ENCODE data around the gene LGALS13.
A peak's percentile ranks its signal among the peaks of the same experiment; 100 is the strongest.

Gene LGALS13

DNA sequence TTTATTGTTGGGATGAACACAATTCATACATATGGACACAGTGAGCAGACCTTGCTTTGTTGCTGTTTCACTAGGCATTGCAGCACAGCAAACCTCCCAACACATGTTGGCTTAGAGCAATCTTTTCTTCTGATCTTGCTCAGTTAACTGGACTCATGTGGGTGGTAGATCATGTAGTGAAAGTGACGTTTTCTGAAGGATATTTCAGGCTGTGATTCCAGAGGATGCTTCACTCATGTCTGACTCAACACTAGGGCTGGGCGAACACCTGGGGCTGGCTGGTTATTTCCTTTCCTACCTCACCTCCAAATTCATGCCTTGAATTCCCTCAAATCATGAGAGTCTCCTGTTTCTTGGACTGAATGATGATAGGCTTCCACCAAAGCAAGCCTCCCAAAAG lies 14.3 kb upstream of the LGALS13 start:
- no peak overlapping the region for H3K27ac ChIP-seq (ENCODE audit: low read length)
- no peak overlapping the region for H2AFZ ChIP-seq (ENCODE audit: low read depth, low read length)
- H3K4me3 ChIP-seq (ENCODE audit: low read depth in 1 of 2, low read length in 2 of 2), result no peak overlapping the region
- H3K79me2 ChIP-seq (ENCODE audit: insufficient read depth, low read length), result no peaks in the 10 kb centered on the region
- ATAC-seq (ENCODE audit: insufficient read depth, low read depth) (no peak), DNase-seq (no peak)
- H3K4me1 ChIP-seq (ENCODE audit: insufficient read depth, low read length), result no peaks in the 10 kb centered on the region
- H3K27me3 ChIP-seq (ENCODE audit: insufficient read depth, low read length, poor library complexity), result no peaks in the 10 kb centered on the region
- TF ChIP-seq, protein P1, sequence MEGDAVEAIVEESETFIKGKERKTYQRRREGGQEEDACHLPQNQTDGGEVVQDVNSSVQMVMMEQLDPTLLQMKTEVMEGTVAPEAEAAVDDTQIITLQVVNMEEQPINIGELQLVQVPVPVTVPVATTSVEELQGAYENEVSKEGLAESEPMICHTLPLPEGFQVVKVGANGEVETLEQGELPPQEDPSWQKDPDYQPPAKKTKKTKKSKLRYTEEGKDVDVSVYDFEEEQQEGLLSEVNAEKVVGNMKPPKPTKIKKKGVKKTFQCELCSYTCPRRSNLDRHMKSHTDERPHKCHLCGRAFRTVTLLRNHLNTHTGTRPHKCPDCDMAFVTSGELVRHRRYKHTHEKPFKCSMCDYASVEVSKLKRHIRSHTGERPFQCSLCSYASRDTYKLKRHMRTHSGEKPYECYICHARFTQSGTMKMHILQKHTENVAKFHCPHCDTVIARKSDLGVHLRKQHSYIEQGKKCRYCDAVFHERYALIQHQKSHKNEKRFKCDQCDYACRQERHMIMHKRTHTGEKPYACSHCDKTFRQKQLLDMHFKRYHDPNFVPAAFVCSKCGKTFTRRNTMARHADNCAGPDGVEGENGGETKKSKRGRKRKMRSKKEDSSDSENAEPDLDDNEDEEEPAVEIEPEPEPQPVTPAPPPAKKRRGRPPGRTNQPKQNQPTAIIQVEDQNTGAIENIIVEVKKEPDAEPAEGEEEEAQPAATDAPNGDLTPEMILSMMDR (IDR thresholded peaks at IDR 0.05; ENCODE audit: borderline replicate concordance, extremely low read depth, low read length, poor library complexity, severe bottlenecking), result no peak
- H3K36me3 ChIP-seq (ENCODE audit: insufficient read depth, low read length), result no peaks in the 10 kb centered on the region
- H3K9me3 ChIP-seq (ENCODE audit: insufficient read depth, low read length, severe bottlenecking), result no peaks in the 10 kb centered on the region
- no peaks in the 10 kb centered on the region for H4K20me1 ChIP-seq (ENCODE audit: insufficient read depth, low read length)
- H3K4me2 ChIP-seq (ENCODE audit: insufficient read depth, low read length), result no peak overlapping the region
- no peak overlapping the region for H3K9ac ChIP-seq (ENCODE audit: low read depth, low read length)

DNA sequence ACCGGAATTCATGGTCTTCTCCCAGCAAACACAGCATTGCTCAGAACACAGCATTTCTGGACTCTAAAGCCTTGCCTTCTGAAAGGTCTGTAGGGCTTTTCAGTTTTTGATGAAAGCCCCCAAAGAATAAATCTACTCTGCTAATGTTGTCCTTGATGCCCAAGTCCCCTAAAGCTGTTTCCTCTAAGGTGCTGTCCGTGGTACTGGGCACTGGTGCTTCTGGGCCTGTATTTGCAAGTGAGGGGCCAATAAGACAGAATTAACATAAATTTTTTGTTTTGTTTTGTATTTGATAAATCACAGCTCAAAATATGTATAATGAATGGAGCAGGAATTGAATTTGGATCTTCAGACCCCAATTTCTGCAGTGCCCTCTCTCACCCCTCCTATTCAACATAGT lies 12.1 kb upstream of the LGALS13 start:
- H4K20me1 ChIP-seq (ENCODE audit: insufficient read depth, low read length), result no peaks in the 10 kb centered on the region
- ATAC-seq (ENCODE audit: insufficient read depth, low read depth) (no peak), DNase-seq (peak; percentile 61)
- H3K79me2 ChIP-seq (ENCODE audit: insufficient read depth, low read length), result no peaks in the 10 kb centered on the region
- no peak overlapping the region for H2AFZ ChIP-seq (ENCODE audit: low read depth, low read length)
- no peak overlapping the region for H3K27ac ChIP-seq (ENCODE audit: low read length)
- H3K4me1 ChIP-seq (ENCODE audit: insufficient read depth, low read length), result no peaks in the 10 kb centered on the region
- TF ChIP-seq EZH2 (IDR thresholded peaks at IDR 0.05; ENCODE audit: borderline replicate concordance, low read depth, low read length, severe bottlenecking), result no peak
- TF ChIP-seq, protein P1 (IDR thresholded peaks at IDR 0.05; ENCODE audit: borderline replicate concordance, extremely low read depth, low read length, poor library complexity, severe bottlenecking), result no peak
- H3K4me2 ChIP-seq (ENCODE audit: insufficient read depth, low read length), result no peak overlapping the region
- no peak overlapping the region for H3K9ac ChIP-seq (ENCODE audit: low read depth, low read length)
- no peaks in the 10 kb centered on the region for H3K27me3 ChIP-seq (ENCODE audit: insufficient read depth, low read length, poor library complexity)
- no peak overlapping the region for H3K4me3 ChIP-seq (ENCODE audit: low read depth in 1 of 2, low read length in 2 of 2)
- H3K9me3 ChIP-seq (ENCODE audit: insufficient read depth, low read length, severe bottlenecking), result no peaks in the 10 kb centered on the region
- no peaks in the 10 kb centered on the region for H3K36me3 ChIP-seq (ENCODE audit: insufficient read depth, low read length)

DNA sequence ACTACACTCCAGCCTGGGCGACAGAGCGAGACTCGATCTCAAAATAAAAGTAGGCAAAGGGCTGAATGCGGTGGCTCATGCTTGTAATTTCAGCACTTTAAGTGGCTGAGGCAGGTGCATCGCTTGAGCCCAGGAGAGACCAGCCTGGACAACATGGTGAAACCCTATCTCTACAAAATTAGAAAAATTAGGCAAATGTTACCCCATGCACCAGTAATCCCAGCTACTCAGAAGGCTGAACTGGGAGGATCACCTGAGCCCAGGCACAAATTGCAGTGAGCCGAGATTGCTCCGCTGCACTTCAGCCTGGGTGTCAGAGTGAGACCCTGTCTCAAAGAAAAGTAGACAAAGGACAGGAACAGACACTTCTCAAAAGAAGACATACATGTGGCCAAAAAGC lies 9.9 kb upstream of the LGALS13 start:
- ATAC-seq (ENCODE audit: insufficient read depth, low read depth) (no peak), DNase-seq (no peak)
- Histone ChIP-seq H3K4me1 (ENCODE audit: insufficient read depth, low read length) (no peaks in the 10 kb centered on the region), H3K4me3 (ENCODE audit: low read depth in 1 of 2, low read length in 2 of 2) (no peak overlapping the region), H2AFZ (ENCODE audit: low read depth, low read length) (no peak overlapping the region), H4K20me1 (ENCODE audit: insufficient read depth, low read length) (no peaks in the 10 kb centered on the region), H3K9me3 (ENCODE audit: insufficient read depth, low read length, severe bottlenecking) (no peaks in the 10 kb centered on the region), H3K4me2 (ENCODE audit: insufficient read depth, low read length) (no peak overlapping the region), H3K27me3 (ENCODE audit: insufficient read depth, low read length, poor library complexity) (no peaks in the 10 kb centered on the region), H3K79me2 (ENCODE audit: insufficient read depth, low read length) (no peaks in the 10 kb centered on the region), H3K27ac (ENCODE audit: low read length) (no peak overlapping the region), H3K36me3 (ENCODE audit: insufficient read depth, low read length) (no peaks in the 10 kb centered on the region), H3K9ac (ENCODE audit: low read depth, low read length) (no peak overlapping the region)
- TF ChIP-seq, protein P1 (IDR thresholded peaks at IDR 0.05; ENCODE audit: borderline replicate concordance, extremely low read depth, low read length, poor library complexity, severe bottlenecking), result no peak
- no peak for TF ChIP-seq EZH2 (IDR thresholded peaks at IDR 0.05; ENCODE audit: borderline replicate concordance, low read depth, low read length, severe bottlenecking)

DNA sequence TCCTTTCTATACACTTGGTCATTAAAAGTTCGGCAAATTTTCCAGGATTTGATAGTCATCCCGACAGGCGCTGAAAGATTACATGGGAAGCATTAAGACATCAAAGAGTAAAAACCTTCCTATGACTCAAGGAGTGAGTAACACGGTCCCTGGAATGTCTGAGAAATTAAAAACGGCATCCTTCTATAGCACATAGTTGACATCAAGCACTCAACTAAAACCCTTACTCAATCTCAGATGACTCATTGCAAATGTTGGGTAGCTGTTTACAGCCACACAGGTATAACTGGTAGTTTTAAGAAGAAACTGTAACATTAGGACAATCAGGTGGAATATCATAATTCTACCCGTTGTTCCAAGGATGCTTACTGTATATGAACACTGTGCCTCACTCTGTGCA lies 6.4 kb upstream of the LGALS13 start:
- DNase-seq (no peak), ATAC-seq (ENCODE audit: insufficient read depth, low read depth) (no peak)
- no peak for TF ChIP-seq EZH2 (IDR thresholded peaks at IDR 0.05; ENCODE audit: borderline replicate concordance, low read depth, low read length, severe bottlenecking)
- TF ChIP-seq, protein P1 (IDR thresholded peaks at IDR 0.05; ENCODE audit: borderline replicate concordance, extremely low read depth, low read length, poor library complexity, severe bottlenecking), result no peak
- Histone ChIP-seq H3K9ac (ENCODE audit: low read depth, low read length) (no peak overlapping the region), H3K9me3 (ENCODE audit: insufficient read depth, low read length, severe bottlenecking) (no peaks in the 10 kb centered on the region), H3K4me3 (ENCODE audit: low read depth in 1 of 2, low read length in 2 of 2) (no peak overlapping the region), H3K36me3 (ENCODE audit: insufficient read depth, low read length) (no peaks in the 10 kb centered on the region), H3K27ac (ENCODE audit: low read length) (no peak overlapping the region), H3K4me2 (ENCODE audit: insufficient read depth, low read length) (no peak overlapping the region), H4K20me1 (ENCODE audit: insufficient read depth, low read length) (no peaks in the 10 kb centered on the region), H3K4me1 (ENCODE audit: insufficient read depth, low read length) (no peaks in the 10 kb centered on the region), H2AFZ (ENCODE audit: low read depth, low read length) (no peak overlapping the region), H3K79me2 (ENCODE audit: insufficient read depth, low read length) (no peaks in the 10 kb centered on the region), H3K27me3 (ENCODE audit: insufficient read depth, low read length, poor library complexity) (no peaks in the 10 kb centered on the region)

Data from DND-41 (cell line).